Thoracic aorta (tissue), 2 donors: ENCODE results near the gene CEP131. TPM values are rescaled to one million over a fixed set of nuclear protein-coding genes. Genes with fewer than 3 reads are reported as not detected.

ENCODE experiments used
- ATAC-seq: fragments of 150-250 bp; one replicate; pipeline ENCODE4 v1.8.0; 2017; ENCODE audit warnings: low read depth; ENCODE audit not compliant: insufficient number of reproducible peaks, low FRiP score
- DNase-seq: peaks from one replicate; pipeline ENCODE4 v3.0.0-alpha.2; 2020; ENCODE audit warnings: low spot score
- H3K27ac ChIP-seq, 2 donors: fragments of 200-600 bp; sonication (generic); 1 replicate in 1 of 2; 2 replicates in 1 of 2; pipeline ENCODE4 v1.5.1; 2016; ENCODE audit warnings: mild to moderate bottlenecking in 2 of 2, moderate library complexity in 2 of 2
- H3K27me3 ChIP-seq: fragments of 200-600 bp; sonication (generic); replicated peaks from 2 replicates; pipeline ENCODE4 v1.6.0; 2016; ENCODE audit warnings: mild to moderate bottlenecking; ENCODE audit not compliant: insufficient read depth
- H3K36me3 ChIP-seq: fragments of 200-600 bp; sonication (generic); one replicate; pipeline ENCODE4 v1.5.1; 2016
- H3K4me1 ChIP-seq, 2 donors: fragments of 200-600 bp; sonication (generic); 1 replicate in 1 of 2; 2 replicates in 1 of 2; pipeline versions ENCODE4 v1.5.1 to v1.6.0; 2016; ENCODE audit warnings: low read depth in 2 of 2, mild to moderate bottlenecking in 1 of 2; ENCODE audit not compliant: control insufficient read depth in 1 of 2
- H3K4me3 ChIP-seq: fragments of 200-600 bp; sonication (generic); 2 replicates; pipeline ENCODE4 v1.5.1; 2016; ENCODE audit warnings: mild to moderate bottlenecking
- H3K9me3 ChIP-seq: fragments of 200-600 bp; sonication (generic); 2 replicates; pipeline ENCODE4 v1.5.1; 2016
- total RNA-seq, 2 donors: library from RNA; depleted of rRNA; stranded (reverse); fragments of >200 nt; gene quantifications; one replicate each; pipeline versions ENCODE4 v1.1.0 to v1.2.3, GENCODE V29; 2016
- TF ChIP-seq, protein P1 (sequence below): fragments of 200-600 bp; sonication (generic); IDR thresholded peaks from one replicate; pipeline ENCODE4 v1.5.1; 2019; ENCODE audit warnings: antibody characterized with exemption

The CEP131 gene
- total RNA-seq, 2 donors from 2014 or later = 5.8 to 11.4 TPM

DNA sequence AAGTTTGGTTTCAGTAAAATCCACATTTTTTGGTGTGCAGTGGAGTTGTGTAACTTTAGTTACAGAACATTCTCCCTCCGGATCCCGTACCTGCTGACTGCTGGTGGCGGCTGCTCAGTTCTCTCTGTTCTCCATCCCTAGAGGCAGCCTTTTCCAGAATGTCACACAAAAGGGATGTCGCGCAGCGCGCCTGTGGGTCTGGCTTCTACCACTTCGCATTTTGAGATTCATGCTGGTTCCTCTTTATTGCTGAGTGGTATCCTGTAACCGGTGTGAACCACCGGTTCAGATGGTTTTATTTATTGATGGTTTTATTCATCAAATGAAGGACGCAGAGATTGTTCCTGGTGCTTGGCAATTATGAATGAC, 981 bp upstream of the CEP131 start:
- TF ChIP-seq, protein P1, sequence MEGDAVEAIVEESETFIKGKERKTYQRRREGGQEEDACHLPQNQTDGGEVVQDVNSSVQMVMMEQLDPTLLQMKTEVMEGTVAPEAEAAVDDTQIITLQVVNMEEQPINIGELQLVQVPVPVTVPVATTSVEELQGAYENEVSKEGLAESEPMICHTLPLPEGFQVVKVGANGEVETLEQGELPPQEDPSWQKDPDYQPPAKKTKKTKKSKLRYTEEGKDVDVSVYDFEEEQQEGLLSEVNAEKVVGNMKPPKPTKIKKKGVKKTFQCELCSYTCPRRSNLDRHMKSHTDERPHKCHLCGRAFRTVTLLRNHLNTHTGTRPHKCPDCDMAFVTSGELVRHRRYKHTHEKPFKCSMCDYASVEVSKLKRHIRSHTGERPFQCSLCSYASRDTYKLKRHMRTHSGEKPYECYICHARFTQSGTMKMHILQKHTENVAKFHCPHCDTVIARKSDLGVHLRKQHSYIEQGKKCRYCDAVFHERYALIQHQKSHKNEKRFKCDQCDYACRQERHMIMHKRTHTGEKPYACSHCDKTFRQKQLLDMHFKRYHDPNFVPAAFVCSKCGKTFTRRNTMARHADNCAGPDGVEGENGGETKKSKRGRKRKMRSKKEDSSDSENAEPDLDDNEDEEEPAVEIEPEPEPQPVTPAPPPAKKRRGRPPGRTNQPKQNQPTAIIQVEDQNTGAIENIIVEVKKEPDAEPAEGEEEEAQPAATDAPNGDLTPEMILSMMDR = no peak
- Histone ChIP-seq H3K27ac (peak overlapping the region; percentile 24 to 55), H3K9me3 (no peaks in the 10 kb centered on the region), H3K4me1 (peaks cover 10 to 15% of the 10 kb centered on the region in 2 donors), H3K27me3 (no peaks in the 10 kb centered on the region), H3K4me3 (peak overlapping the region; percentile 87), H3K36me3 (no peaks in the 10 kb centered on the region)
- DNase-seq (no peak), ATAC-seq (no peak)

DNA sequence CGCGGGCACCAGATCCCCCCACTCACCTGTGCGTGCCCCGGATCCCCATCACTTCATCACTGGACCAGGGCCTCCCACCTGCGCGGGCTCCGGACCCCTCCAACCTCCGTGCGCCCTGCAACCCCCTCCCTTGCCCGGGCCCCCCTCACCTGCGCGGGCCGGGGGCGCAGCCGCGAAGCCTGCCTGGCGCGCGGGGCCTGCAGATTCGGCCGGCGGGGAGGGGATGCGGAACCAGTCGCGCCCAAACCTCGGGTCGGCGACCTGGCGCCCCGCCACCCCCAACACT, 202 bp downstream of the CEP131 start:
- Histone ChIP-seq H3K4me1 (peaks cover 10 to 15% of the 10 kb centered on the region in 2 donors), H3K36me3 (no peaks in the 10 kb centered on the region), H3K4me3 (peak overlapping the region; percentile 87), H3K27ac (no peak overlapping the region), H3K9me3 (no peaks in the 10 kb centered on the region), H3K27me3 (no peaks in the 10 kb centered on the region)
- TF ChIP-seq, protein P1 = no peak
- no peak for ATAC-seq
- no peak for DNase-seq

DNA sequence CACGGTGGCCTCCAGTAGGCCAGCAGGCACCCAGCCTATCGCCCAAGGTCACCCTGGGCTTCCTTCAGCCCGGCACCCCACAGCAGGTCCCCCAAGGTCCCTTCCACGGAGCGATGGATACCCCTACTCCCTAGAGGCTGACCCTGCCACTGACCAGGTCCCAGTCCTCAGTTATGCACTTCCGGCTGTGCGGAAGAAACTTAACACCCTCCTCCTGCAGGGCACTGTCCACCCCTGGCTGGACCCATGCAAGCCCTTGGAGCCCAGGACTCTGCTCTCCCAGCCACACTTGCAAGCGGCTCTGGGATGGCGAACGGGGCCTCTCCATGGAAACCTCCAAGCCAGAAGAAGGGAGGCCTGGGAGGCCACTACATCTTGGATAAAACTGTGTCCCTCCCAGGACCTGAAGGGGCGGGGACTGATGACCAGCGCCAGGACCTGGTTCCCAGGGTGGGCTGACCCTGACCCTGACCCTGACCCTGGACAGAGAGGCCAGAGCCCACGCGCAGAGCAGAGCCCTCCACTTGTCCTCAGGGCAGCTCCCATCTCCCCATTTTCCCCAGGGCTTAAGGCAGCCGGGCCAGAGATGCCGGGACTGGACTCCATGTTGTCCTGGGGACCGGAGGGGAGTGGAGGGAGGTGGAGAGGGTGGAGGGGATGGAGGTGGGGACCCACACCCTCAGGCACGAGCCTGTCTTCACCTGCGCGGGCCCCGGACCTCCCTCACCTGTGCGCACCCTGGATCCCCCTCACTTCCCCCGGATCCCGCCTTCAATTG, 734 bp downstream of the CEP131 start:
- H3K4me1 ChIP-seq = peaks cover 10 to 15% of the 10 kb centered on the region in 2 donors
- DNase-seq = no peak
- H3K9me3 ChIP-seq = no peaks in the 10 kb centered on the region
- H3K27ac ChIP-seq = no peak overlapping the region
- H3K27me3 ChIP-seq = no peaks in the 10 kb centered on the region
- peak overlapping the region; percentile 87 for H3K4me3 ChIP-seq
- TF ChIP-seq, protein P1 = no peak
- no peaks in the 10 kb centered on the region for H3K36me3 ChIP-seq
- ATAC-seq = peak; percentile 7

DNA sequence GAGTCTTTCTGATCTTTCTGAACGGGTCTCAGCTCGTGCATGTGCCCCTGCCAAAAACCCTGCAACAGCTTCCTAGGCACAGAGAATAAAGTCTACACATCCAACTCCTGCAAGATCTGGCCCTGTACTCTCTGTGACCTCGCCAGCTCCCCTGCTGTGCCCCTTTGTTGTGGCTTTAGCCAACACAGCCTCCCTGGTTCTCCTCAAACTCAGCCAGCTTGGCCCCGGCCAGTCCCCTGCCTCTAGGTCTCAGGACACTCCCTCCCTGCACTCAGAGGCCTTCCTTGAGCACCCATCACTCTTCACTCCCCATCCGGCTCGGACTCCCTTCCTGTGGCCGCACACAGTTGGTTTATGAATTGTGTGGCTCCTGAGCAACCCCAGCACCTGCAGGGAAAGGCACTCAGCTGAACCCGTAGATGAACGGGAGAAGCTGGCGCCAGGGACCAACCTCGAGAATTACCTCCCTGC, 1.4 kb downstream of the CEP131 start:
- no peaks in the 10 kb centered on the region for H3K27me3 ChIP-seq
- no peak overlapping the region for H3K4me3 ChIP-seq
- no peaks in the 10 kb centered on the region for H3K9me3 ChIP-seq
- DNase-seq (no peak), ATAC-seq (no peak)
- H3K27ac ChIP-seq = no peak overlapping the region
- TF ChIP-seq, protein P1 = no peak
- peaks cover 10 to 15% of the 10 kb centered on the region in 2 donors for H3K4me1 ChIP-seq
- no peaks in the 10 kb centered on the region for H3K36me3 ChIP-seq

DNA sequence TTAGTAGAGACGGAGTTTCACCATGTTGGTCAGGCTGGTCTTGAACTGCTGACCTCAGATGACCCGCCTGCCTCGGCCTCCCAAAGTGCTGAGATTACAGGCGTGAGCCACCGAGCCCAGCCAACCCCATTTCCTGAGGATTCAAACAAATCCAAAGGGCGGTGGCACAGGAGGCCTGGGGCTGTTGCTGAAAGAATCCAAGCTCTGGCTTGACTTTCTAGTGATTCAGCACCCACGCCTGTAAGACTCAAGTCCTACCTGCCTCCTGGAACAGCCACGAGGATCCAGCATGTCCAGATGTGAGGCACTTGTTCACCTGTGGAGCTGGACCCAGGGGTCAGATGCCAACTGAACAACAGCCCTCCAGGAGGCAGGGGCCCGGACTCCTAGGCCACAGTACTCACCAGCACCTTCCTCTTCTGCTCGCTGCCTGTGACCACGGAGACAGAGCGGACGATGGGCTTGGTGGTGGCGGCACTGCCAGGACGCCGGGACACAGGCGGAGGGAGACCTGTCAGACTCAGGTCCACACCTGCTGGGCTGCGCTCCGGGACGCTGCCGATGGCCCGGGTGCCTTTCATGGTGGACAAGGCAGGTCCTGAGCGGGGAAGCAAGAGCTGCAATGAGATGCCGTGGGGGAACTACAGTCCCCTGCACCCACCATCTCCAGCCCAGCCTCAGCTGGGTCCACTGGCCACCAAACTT, 3.1 kb downstream of the CEP131 start:
- no peak for ATAC-seq
- no peak for DNase-seq
- Histone ChIP-seq H3K4me1 (peaks cover 10 to 15% of the 10 kb centered on the region in 2 donors), H3K27ac (no peak overlapping the region), H3K9me3 (no peaks in the 10 kb centered on the region), H3K36me3 (no peaks in the 10 kb centered on the region), H3K4me3 (no peak overlapping the region), H3K27me3 (no peaks in the 10 kb centered on the region)
- TF ChIP-seq, protein P1 = no peak
